WTC11 (cell line): ENCODE data around the gene HCFC1. TPM values are rescaled to one million over a fixed set of nuclear protein-coding genes. Genes with fewer than 3 reads are reported as not detected.

ENCODE experiments used
- ATAC-seq: fragments of 200-7000 bp; cut with Tn5 transposase; 2 replicates; pipeline ENCODE4 v1.10.0; 2021; ENCODE audit warnings: mild to moderate bottlenecking, moderate library complexity
- CTCF ChIA-PET: fragments of 300-600 bp; sonication (Branson Sonifier 250); formaldehyde crosslinking; loops from one replicate; lab custom pipeline; 2021; ENCODE audit warnings: antibody characterized with exemption; lab: Charles Lee
- POLR2A ChIA-PET: fragments of 350-600 bp; sonication (Branson Sonifier 250); formaldehyde crosslinking; loops from one replicate; lab custom pipeline; 2021; ENCODE audit warnings: antibody characterized with exemption; lab: Charles Lee
- DNase-seq: peaks from one replicate; pipeline ENCODE4 v3.0.0; 2021; ENCODE audit warnings: low spot score
- H3K27ac Mint-ChIP-seq: 2 replicates; pipeline ENCODE4 v1.8.0; 2021; ENCODE audit warnings: mixed read lengths
- H3K27me3 Mint-ChIP-seq: 2 replicates; pipeline ENCODE4 v1.8.0; 2021; ENCODE audit warnings: low read depth, mild to moderate bottlenecking, moderate library complexity, mixed read lengths
- H3K36me3 Mint-ChIP-seq: 2 replicates; pipeline ENCODE4 v1.8.0; 2021; ENCODE audit warnings: mixed read lengths
- H3K4me1 Mint-ChIP-seq: 2 replicates; pipeline ENCODE4 v1.8.0; 2022; ENCODE audit warnings: mixed read lengths
- H3K4me3 Mint-ChIP-seq: 2 replicates; pipeline ENCODE4 v1.8.0; 2021; ENCODE audit warnings: mild to moderate bottlenecking, moderate library complexity, mixed read lengths
- H3K9me3 Mint-ChIP-seq: 2 replicates; pipeline ENCODE4 v1.8.0; 2021; ENCODE audit warnings: mixed read lengths
- ESRRA ChIP-seq: sonication (generic); formaldehyde crosslinking; IDR thresholded peaks from 2 replicates; pipeline ENCODE4 v1.8.1; 2022; ENCODE audit warnings: mild to moderate bottlenecking, missing genetic modification reagents, borderline replicate concordance
- HMGA2 ChIP-seq: fragments of 250-450 bp; sonication (Bioruptor Pico); IDR thresholded peaks from 2 replicates; pipeline ENCODE4 v1.4.0; 2021; ENCODE audit warnings: mild to moderate bottlenecking, moderate library complexity
- IRF2 ChIP-seq: sonication (generic); formaldehyde crosslinking; IDR thresholded peaks from 2 replicates; pipeline ENCODE4 v1.8.0; 2022; ENCODE audit warnings: low read depth, missing genetic modification reagents, borderline replicate concordance
- RELA ChIP-seq: sonication (generic); formaldehyde crosslinking; IDR thresholded peaks from 2 replicates; pipeline ENCODE4 v1.8.1; 2022; ENCODE audit warnings: missing genetic modification reagents, mild to moderate bottlenecking, borderline replicate concordance
- RORB ChIP-seq: fragments of 250-450 bp; sonication (Bioruptor Pico); IDR thresholded peaks from 2 replicates; pipeline ENCODE4 v1.9.0; 2021; ENCODE audit warnings: mild to moderate bottlenecking
- SMAD3 ChIP-seq: sonication (generic); formaldehyde crosslinking; IDR thresholded peaks from 2 replicates; pipeline ENCODE4 v1.8.0; 2022; ENCODE audit warnings: missing genetic modification reagents, mild to moderate bottlenecking, borderline replicate concordance
- SMAD4 ChIP-seq: sonication (generic); formaldehyde crosslinking; IDR thresholded peaks from 2 replicates; pipeline ENCODE4 v1.8.0; 2022; ENCODE audit warnings: mild to moderate bottlenecking, missing genetic modification reagents
- ZNF121 ChIP-seq: sonication (generic); formaldehyde crosslinking; IDR thresholded peaks from 2 replicates; pipeline ENCODE4 v1.8.0; 2023; ENCODE audit warnings: missing genetic modification reagents
- ZNF396 ChIP-seq: fragments of 250-450 bp; sonication (Bioruptor Pico); IDR thresholded peaks from 2 replicates; pipeline ENCODE4 v1.8.0; 2021; ENCODE audit warnings: mild to moderate bottlenecking, moderate library complexity, borderline replicate concordance
- ZNF416 ChIP-seq: fragments of 250-450 bp; sonication (Bioruptor Pico); IDR thresholded peaks from 2 replicates; pipeline ENCODE4 v1.9.0; 2021; ENCODE audit warnings: mild to moderate bottlenecking, inconsistent platforms
- ZNF423 ChIP-seq: fragments of 250-450 bp; sonication (Bioruptor Pico); IDR thresholded peaks from 2 replicates; pipeline ENCODE4 v2.1.2; 2022; ENCODE audit warnings: mild to moderate bottlenecking, moderate library complexity
- ZNF671 ChIP-seq: fragments of 250-450 bp; sonication (Bioruptor Pico); IDR thresholded peaks from 2 replicates; pipeline ENCODE4 v1.8.0; 2021; ENCODE audit warnings: mild to moderate bottlenecking
- total RNA-seq: library from RNA; stranded (reverse); gene quantifications from 3 replicates; pipeline ENCODE4 v1.2.3, GENCODE V29; 2021
- TF ChIP-seq, protein P1 (sequence below): sonication (generic); formaldehyde crosslinking; IDR thresholded peaks from 2 replicates; pipeline ENCODE4 v1.8.0; 2022; ENCODE audit warnings: missing genetic modification reagents
- TF ChIP-seq, protein P2 (sequence below): sonication (generic); formaldehyde crosslinking; IDR thresholded peaks from 2 replicates; pipeline ENCODE4 v1.8.0; 2022; ENCODE audit warnings: mild to moderate bottlenecking, missing genetic modification reagents
- TF ChIP-seq, protein P3 (sequence below): fragments of 250-450 bp; sonication (Bioruptor Pico); IDR thresholded peaks from 2 replicates; pipeline ENCODE4 v1.9.0; 2021; ENCODE audit warnings: mild to moderate bottlenecking
- TF ChIP-seq, protein P4 (sequence below): sonication (generic); formaldehyde crosslinking; IDR thresholded peaks from 2 replicates; pipeline ENCODE4 v1.8.0; 2023; ENCODE audit warnings: missing genetic modification reagents
- TF ChIP-seq, protein P5 (sequence below): fragments of 250-450 bp; sonication (Bioruptor Pico); IDR thresholded peaks from 2 replicates; pipeline ENCODE4 v1.9.0; 2021; ENCODE audit warnings: moderate library complexity, mild to moderate bottlenecking, inconsistent platforms, borderline replicate concordance
- TF ChIP-seq, protein P6 (sequence below): sonication (generic); formaldehyde crosslinking; IDR thresholded peaks from 2 replicates; pipeline ENCODE4 v1.8.1; 2023; ENCODE audit warnings: mild to moderate bottlenecking, moderate library complexity, missing genetic modification reagents
- TF ChIP-seq, protein P7 (sequence below): fragments of 250-450 bp; sonication (Bioruptor Pico); IDR thresholded peaks from 2 replicates; pipeline ENCODE4 v1.9.0; 2021; ENCODE audit warnings: mild to moderate bottlenecking, borderline replicate concordance

HCFC1 gene
- total RNA-seq, 1 experiment from 2014 or later = 130 TPM

DNA sequence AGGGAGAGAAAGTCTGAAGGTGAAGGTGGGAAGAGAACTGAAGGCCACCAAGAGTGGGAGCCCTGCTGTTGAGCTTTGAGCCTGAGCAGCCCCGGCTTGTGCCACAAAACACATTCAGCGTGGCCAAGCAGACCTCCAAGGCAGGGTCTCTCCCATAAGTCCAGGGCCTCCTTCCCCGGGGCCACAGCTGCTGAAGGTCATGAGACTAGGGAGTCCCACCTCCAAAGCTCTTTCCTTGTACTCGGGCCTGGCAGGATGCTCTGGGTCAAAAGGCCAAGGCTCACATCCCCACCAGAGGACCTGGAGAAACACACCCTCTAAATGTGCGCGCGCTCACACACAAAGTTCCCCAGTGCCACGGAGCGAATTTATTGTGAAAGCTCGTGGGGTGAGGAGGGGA lies 42.0 kb downstream of the HCFC1 start:
- H3K9me3 Mint-ChIP-seq = no peaks in the 10 kb centered on the region
- CTCF ChIA-PET = interaction anchor here (6.9 kb wide), 1 partner anchor 18 kb away, joined by 116 read pairs; the partner anchor contains the start of gene RENBP
- no peaks in the 10 kb centered on the region for H3K27me3 Mint-ChIP-seq
- peaks cover 21% of the 10 kb centered on the region for H3K4me1 Mint-ChIP-seq
- H3K36me3 Mint-ChIP-seq = peaks cover 6% of the 10 kb centered on the region
- no peak overlapping the region for H3K27ac Mint-ChIP-seq
- ATAC-seq (no peak), DNase-seq (no peak)
- TF ChIP-seq IRF2 (no peak), ZNF396 (CRISPR knock-in tag) (no peak), ZNF671 (no peak), SMAD4 (no peak)
- TF ChIP-seq, protein P1, sequence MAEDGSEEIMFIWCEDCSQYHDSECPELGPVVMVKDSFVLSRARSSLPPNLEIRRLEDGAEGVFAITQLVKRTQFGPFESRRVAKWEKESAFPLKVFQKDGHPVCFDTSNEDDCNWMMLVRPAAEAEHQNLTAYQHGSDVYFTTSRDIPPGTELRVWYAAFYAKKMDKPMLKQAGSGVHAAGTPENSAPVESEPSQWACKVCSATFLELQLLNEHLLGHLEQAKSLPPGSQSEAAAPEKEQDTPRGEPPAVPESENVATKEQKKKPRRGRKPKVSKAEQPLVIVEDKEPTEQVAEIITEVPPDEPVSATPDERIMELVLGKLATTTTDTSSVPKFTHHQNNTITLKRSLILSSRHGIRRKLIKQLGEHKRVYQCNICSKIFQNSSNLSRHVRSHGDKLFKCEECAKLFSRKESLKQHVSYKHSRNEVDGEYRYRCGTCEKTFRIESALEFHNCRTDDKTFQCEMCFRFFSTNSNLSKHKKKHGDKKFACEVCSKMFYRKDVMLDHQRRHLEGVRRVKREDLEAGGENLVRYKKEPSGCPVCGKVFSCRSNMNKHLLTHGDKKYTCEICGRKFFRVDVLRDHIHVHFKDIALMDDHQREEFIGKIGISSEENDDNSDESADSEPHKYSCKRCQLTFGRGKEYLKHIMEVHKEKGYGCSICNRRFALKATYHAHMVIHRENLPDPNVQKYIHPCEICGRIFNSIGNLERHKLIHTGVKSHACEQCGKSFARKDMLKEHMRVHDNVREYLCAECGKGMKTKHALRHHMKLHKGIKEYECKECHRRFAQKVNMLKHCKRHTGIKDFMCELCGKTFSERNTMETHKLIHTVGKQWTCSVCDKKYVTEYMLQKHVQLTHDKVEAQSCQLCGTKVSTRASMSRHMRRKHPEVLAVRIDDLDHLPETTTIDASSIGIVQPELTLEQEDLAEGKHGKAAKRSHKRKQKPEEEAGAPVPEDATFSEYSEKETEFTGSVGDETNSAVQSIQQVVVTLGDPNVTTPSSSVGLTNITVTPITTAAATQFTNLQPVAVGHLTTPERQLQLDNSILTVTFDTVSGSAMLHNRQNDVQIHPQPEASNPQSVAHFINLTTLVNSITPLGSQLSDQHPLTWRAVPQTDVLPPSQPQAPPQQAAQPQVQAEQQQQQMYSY (CRISPR knock-in tag) = no peak
- TF ChIP-seq, protein P2, sequence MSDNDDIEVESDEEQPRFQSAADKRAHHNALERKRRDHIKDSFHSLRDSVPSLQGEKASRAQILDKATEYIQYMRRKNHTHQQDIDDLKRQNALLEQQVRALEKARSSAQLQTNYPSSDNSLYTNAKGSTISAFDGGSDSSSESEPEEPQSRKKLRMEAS = no peak
- POLR2A ChIA-PET = no interaction called here
- no peak overlapping the region for H3K4me3 Mint-ChIP-seq

DNA sequence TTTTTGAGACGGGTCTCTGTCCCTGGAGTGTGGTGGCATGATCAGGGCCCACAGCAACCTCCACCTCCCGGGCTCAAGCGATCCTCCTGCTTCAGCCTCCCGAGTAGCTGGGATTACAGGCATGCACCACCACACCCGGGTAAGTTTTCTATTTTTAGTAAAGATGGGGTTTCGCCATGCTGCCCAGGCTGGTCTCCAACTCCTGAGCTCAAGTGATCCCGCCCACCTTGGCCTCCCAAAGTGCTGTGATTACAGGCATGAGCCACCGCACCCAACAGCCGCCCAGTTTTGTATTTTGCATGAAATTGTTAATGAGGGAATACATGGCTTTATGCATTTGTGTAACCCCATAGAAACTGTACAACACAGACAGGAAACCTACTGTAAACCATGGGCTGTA lies 42.8 kb downstream of the HCFC1 start:
- TF ChIP-seq ZNF121 (CRISPR knock-in tag) = no peak
- TF ChIP-seq ZNF396 (CRISPR knock-in tag) = no peak
- TF ChIP-seq ZNF423 = no peak
- TF ChIP-seq, protein P3, sequence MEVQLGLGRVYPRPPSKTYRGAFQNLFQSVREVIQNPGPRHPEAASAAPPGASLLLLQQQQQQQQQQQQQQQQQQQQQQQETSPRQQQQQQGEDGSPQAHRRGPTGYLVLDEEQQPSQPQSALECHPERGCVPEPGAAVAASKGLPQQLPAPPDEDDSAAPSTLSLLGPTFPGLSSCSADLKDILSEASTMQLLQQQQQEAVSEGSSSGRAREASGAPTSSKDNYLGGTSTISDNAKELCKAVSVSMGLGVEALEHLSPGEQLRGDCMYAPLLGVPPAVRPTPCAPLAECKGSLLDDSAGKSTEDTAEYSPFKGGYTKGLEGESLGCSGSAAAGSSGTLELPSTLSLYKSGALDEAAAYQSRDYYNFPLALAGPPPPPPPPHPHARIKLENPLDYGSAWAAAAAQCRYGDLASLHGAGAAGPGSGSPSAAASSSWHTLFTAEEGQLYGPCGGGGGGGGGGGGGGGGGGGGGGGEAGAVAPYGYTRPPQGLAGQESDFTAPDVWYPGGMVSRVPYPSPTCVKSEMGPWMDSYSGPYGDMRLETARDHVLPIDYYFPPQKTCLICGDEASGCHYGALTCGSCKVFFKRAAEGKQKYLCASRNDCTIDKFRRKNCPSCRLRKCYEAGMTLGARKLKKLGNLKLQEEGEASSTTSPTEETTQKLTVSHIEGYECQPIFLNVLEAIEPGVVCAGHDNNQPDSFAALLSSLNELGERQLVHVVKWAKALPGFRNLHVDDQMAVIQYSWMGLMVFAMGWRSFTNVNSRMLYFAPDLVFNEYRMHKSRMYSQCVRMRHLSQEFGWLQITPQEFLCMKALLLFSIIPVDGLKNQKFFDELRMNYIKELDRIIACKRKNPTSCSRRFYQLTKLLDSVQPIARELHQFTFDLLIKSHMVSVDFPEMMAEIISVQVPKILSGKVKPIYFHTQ = no peak
- TF ChIP-seq, protein P4, sequence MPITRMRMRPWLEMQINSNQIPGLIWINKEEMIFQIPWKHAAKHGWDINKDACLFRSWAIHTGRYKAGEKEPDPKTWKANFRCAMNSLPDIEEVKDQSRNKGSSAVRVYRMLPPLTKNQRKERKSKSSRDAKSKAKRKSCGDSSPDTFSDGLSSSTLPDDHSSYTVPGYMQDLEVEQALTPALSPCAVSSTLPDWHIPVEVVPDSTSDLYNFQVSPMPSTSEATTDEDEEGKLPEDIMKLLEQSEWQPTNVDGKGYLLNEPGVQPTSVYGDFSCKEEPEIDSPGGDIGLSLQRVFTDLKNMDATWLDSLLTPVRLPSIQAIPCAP = no peak
- no peak for TF ChIP-seq RELA (CRISPR knock-in tag)
- TF ChIP-seq, protein P5, sequence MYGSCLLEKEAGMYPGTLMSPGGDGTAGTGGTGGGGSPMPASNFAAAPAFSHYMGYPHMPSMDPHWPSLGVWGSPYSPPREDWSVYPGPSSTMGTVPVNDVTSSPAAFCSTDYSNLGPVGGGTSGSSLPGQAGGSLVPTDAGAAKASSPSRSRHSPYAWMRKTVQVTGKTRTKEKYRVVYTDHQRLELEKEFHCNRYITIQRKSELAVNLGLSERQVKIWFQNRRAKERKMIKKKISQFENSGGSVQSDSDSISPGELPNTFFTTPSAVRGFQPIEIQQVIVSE (CRISPR knock-in tag) = no peak
- TF ChIP-seq, protein P6, sequence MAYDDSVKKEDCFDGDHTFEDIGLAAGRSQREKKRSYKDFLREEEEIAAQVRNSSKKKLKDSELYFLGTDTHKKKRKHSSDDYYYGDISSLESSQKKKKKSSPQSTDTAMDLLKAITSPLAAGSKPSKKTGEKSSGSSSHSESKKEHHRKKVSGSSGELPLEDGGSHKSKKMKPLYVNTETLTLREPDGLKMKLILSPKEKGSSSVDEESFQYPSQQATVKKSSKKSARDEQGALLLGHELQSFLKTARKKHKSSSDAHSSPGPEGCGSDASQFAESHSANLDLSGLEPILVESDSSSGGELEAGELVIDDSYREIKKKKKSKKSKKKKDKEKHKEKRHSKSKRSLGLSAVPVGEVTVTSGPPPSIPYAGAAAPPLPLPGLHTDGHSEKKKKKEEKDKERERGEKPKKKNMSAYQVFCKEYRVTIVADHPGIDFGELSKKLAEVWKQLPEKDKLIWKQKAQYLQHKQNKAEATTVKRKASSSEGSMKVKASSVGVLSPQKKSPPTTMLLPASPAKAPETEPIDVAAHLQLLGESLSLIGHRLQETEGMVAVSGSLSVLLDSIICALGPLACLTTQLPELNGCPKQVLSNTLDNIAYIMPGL (CRISPR knock-in tag) = no peak
- no peak for TF ChIP-seq SMAD3 (CRISPR knock-in tag)
- TF ChIP-seq ZNF416 (CRISPR knock-in tag) = no peak
- no peak for TF ChIP-seq IRF2
- no peak for TF ChIP-seq SMAD4
- TF ChIP-seq ESRRA = no peak
- TF ChIP-seq, protein P7, sequence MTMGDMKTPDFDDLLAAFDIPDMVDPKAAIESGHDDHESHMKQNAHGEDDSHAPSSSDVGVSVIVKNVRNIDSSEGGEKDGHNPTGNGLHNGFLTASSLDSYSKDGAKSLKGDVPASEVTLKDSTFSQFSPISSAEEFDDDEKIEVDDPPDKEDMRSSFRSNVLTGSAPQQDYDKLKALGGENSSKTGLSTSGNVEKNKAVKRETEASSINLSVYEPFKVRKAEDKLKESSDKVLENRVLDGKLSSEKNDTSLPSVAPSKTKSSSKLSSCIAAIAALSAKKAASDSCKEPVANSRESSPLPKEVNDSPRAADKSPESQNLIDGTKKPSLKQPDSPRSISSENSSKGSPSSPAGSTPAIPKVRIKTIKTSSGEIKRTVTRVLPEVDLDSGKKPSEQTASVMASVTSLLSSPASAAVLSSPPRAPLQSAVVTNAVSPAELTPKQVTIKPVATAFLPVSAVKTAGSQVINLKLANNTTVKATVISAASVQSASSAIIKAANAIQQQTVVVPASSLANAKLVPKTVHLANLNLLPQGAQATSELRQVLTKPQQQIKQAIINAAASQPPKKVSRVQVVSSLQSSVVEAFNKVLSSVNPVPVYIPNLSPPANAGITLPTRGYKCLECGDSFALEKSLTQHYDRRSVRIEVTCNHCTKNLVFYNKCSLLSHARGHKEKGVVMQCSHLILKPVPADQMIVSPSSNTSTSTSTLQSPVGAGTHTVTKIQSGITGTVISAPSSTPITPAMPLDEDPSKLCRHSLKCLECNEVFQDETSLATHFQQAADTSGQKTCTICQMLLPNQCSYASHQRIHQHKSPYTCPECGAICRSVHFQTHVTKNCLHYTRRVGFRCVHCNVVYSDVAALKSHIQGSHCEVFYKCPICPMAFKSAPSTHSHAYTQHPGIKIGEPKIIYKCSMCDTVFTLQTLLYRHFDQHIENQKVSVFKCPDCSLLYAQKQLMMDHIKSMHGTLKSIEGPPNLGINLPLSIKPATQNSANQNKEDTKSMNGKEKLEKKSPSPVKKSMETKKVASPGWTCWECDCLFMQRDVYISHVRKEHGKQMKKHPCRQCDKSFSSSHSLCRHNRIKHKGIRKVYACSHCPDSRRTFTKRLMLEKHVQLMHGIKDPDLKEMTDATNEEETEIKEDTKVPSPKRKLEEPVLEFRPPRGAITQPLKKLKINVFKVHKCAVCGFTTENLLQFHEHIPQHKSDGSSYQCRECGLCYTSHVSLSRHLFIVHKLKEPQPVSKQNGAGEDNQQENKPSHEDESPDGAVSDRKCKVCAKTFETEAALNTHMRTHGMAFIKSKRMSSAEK (CRISPR knock-in tag) = no peak
- TF ChIP-seq HMGA2 (CRISPR knock-in tag) = no peak
- no peak for TF ChIP-seq RORB
- H3K4me1 Mint-ChIP-seq = peaks cover 21% of the 10 kb centered on the region
- H3K36me3 Mint-ChIP-seq = peaks cover 6% of the 10 kb centered on the region
- H3K27ac Mint-ChIP-seq = peak overlapping the region; percentile 84
- DNase-seq (no peak), ATAC-seq (no peak)
- CTCF ChIA-PET = interaction anchor here (0.6 to 6.9 kb wide), 9 partner anchors 11 to 310 kb away, joined by 3 to 116 read pairs (median 5); partner anchors contain the start of gene RENBP
- no peaks in the 10 kb centered on the region for H3K27me3 Mint-ChIP-seq
- H3K4me3 Mint-ChIP-seq = peak overlapping the region; percentile 34
- H3K9me3 Mint-ChIP-seq = no peaks in the 10 kb centered on the region
- POLR2A ChIA-PET = interaction anchor here (0.6 to 2.0 kb wide), 10 partner anchors 13 to 442 kb away, joined by 3 to 8 read pairs (median 4); partner anchors contain the start of genes HCFC1, L1CAM and RENBP
